HG03064 (cell line): Measurements from ENCODE around the gene SPTBN5.
A peak's percentile ranks its signal among the peaks of the same experiment; 100 is the strongest.

Experiments
- ATAC-seq: cut with Tn5 transposase; IDR thresholded peaks from one replicate; pipeline ENCODE4 v1.9.1; 2021; ENCODE audit warnings: low read depth; ENCODE audit not compliant: unreplicated experiment

The SPTBN5 gene

DNA sequence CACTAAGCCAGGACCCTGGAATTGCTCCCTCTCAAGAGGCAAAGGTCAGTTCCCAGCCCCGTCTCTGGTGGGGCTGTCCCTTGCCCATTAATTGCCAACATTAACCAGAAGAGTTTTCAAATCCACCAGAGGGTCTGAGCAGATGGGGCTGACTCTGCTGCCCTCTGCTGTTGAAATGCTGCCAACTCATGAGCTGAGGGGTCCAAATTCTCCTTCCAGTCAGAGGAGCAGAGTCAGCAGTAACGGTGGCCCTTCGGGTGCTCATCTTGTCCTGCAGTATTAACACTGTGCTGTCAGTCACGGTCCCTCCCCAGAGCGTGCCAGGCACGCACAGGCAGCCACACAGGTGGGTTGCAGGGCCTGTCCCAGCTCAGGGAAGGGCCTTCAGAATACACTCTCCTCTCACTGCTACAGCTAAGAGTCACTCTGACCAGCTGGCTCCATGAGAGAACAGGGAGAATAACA is 10.7 kb upstream of the SPTBN5 start:
- no peak for ATAC-seq

- no peak for ATAC-seq
These were observed 9.9 kb upstream of the SPTBN5 start for GRCh38 chr15:41903782-41904181.

- no peak for ATAC-seq
These were observed 7.6 kb upstream of the SPTBN5 start for GRCh38 chr15:41901431-41901830.

- no peak for ATAC-seq
These were observed 6.9 kb upstream of the SPTBN5 start for GRCh38 chr15:41900526-41901380.

DNA sequence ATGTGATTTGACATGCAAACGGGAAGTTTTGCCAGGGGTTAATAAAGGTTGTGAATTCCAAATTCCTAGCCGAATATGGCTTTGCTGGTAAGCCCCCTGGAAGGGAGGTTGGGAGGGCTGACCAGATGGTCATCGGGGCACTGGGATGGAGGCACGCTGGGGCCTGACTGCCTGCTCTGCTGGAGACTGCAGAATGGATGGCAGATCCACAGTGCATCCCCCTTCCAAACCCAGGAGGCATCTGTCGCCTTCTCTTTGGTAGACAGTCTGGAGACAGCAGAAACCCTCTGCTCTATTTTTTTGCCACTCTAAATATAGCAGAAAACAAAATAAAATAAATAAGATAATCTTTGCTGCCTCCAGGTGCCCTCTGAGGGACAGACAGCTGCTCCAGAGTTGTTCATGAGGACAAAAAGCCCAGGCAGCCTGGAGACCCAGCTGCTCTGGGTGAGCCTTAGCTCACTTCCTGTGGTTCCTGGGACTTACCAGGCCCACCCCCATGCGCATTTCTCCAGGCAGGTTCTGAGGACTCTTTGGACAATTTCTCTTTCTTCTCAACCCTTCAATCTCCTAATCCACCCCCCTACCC is 6.1 kb upstream of the SPTBN5 start:
- no peak for ATAC-seq

- no peak for ATAC-seq
These were observed 3.5 kb upstream of the SPTBN5 start for GRCh38 chr15:41897363-41897799.

DNA sequence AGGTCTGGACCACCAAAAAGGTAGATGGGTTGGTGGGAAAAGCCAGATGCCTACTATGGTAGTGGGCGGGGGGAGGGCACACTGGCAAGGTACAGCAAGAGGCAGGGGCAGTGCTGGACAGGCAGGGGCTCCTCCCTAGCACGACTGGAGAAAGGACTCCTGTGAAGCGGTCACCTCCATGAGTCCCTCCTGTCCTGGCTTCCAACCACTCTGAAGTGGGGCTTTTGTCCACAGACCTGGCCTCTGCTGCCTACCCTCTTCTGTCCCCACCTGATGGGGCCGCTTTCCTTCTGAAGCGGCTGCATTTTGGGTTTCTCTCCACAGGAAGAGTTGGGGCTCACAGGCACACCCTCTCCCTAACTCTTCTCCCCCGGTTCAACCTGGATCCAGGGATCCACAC is 2.7 kb upstream of the SPTBN5 start:
- no peak for ATAC-seq

DNA sequence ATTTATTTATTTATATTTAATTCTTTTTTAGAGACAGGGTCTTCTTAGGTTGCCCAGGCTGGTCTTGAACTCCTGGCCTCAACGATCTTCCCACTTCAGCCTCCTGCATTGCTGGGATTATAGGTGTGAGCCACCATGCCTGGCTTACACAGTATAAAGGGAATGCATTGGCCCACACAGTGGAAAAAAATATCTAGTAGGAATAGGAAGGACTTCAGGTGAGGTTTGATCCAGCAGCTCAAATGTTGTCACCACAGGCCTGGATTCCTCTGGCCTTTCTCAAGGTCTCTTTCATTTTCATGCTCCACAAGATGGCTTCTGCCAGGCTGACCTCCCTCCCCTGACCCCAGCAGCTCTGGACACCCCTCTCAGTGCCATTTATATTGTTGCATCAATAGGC is 2.1 kb upstream of the SPTBN5 start:
- ATAC-seq = no peak

GRCh38 chr15:41895491-41895890 is 1.6 kb upstream of the SPTBN5 start:
- no peak for ATAC-seq

- peak; percentile 96 for ATAC-seq
These were observed 1.1 kb upstream of the SPTBN5 start for GRCh38 chr15:41894791-41895463.

GRCh38 chr15:41894251-41894790 is 468 bp upstream of the SPTBN5 start:
- no peak for ATAC-seq

DNA sequence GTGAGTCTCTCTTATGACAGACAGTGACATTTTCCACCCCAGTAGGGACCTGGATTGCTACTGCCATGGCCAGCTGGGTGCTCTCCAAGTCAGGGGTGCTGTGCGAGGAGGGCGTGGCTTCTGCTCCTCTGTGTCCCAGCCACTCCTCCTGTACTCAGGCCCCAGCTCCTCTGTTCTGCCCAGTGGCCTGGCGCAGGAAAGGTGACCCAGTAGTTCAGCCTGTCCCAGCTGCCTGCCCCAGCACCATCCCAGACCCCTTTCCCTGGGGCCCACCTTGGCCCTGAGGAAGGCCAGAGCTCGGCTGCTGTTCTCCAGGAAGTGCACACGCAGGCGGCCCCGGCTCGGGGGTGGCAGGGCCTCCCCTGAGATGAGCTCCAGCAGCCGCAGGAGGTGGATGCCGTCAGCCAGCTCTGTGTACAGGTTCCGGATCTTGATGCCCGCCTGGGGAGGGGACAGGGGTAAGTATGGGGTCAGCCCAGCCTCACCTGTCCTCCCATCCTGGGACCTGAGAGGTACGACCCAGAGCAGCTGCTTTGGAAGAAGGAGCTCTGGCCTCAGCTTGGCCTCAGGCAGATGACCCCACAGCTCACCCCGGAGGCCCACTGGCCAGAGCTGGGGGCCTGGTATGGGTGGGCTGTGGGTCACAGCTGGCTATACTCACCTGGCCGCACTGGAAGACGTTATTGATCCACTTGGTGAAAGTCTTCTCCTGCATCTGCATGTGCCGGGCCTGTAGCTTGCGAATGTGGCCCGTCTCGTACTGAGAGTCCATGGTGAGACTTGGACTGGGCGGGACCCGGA is 1.0 kb downstream of the SPTBN5 start:
- no peak for ATAC-seq

GRCh38 chr15:41891946-41892345 is 1.9 kb downstream of the SPTBN5 start:
- no peak for ATAC-seq

GRCh38 chr15:41891226-41891625 is 2.6 kb downstream of the SPTBN5 start:
- no peak for ATAC-seq

DNA sequence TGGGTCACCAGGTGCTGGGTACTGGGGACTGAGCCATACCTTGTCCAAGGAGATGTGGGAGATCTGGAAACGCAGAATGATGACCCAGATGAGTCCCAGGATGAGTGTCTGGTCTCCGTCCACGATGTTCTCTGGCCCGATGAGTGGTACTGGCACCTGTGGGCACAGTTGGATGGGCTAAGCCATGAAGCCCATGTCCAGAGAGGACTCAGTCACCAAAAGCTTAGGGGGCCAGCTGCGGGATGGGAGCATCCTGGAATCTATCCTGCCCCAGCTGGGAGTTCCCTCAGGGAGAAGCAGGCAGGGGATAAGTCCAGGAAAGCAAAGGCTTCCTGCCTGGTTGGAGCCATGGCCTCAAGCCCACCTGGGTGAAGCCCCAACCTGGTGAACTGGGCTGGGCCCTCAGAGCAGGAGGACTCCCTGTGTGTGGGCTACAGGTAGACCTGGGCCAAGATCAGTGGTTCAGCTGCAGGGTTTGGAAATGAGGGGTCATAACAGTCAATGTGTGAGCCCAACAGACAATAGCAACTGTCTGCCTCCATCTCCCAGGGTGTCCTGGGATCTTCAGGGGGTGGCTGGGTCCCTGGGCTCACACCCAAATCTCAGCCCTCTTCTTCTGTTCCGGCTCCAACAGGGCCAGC is 3.7 kb downstream of the SPTBN5 start:
- no peak for ATAC-seq

GRCh38 chr15:41888662-41889253 is 5.1 kb downstream of the SPTBN5 start:
- no peak for ATAC-seq

- no peak for ATAC-seq
These were observed 6.0 kb downstream of the SPTBN5 start for GRCh38 chr15:41887893-41888292.

DNA sequence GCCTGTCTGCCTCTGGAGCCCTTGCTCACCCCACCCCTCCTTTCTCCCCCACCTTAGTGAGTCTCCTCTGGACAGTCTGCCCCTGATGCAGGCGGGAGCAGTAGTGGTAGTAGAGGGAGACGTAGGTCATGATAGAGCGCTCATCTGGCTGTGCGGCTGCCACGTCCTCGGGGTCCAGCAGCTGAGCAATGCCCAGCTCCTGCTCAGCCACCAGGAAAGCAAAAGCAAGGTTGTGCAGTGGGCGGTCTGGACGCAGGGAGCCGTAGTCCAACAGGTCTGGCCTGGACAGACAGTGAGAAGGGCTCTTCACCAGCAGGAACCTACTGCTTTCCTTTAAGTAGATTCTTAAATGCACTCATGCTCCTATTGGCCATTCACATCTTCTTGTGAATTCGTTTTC is 6.7 kb downstream of the SPTBN5 start:
- ATAC-seq = no peak

DNA sequence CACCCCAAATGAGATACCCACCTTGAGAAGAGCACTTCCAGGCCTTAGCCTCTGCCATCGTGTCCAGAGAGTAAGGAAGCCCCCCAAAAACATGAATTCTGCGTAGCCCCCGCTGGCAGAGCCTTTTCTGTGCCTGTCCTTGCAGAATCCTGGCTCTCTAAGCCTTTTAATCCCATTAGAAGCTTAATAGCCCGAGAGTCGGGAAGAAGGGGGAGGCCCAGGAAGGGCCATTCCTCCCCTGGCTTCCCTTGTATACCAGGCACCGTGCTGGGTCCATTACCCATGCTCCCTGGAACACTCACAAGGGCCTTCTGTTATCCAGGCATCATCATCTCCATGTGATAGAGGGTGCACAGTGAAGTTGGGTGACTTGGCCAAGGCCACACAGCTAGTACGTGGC is 7.1 kb downstream of the SPTBN5 start:
- no peak for ATAC-seq

- ATAC-seq = no peak
These were observed 8.0 kb downstream of the SPTBN5 start for GRCh38 chr15:41885841-41886240.
